Upper lobe of left lung (tissue), 4 donors: ENCODE results near the gene DSTN.

Experiments
- EP300 ChIP-seq, 4 donors: sonication (generic); formaldehyde crosslinking; IDR thresholded peaks; one replicate each; pipeline ENCODE4 v1.5.1; 2017; ENCODE audit warnings: antibody characterized with exemption in 4 of 4, control low read depth in 2 of 4
- POLR2A ChIP-seq, 4 donors: fragments of 450-650 bp; IDR thresholded peaks; one replicate each; pipeline ENCODE4 v1.5.1; 2016 to 2017; ENCODE audit warnings: antibody characterized with exemption in 4 of 4, mild to moderate bottlenecking in 2 of 4
- POLR2AphosphoS5 ChIP-seq, 2 donors: sonication (generic); formaldehyde crosslinking; IDR thresholded peaks; one replicate each; pipeline ENCODE4 v1.5.1; 2017; ENCODE audit warnings: antibody characterized with exemption in 2 of 2
- TF ChIP-seq, protein P1 (sequence below), 6 experiments: fragments of 450-650 bp in 4 of 6; fragments of 200-600 bp in 2 of 6; sonication (generic) in 2 of 6; IDR thresholded peaks; one replicate each; pipeline ENCODE4 v1.5.1; 2016 to 2019; ENCODE audit warnings: antibody characterized with exemption in 6 of 6

DNA sequence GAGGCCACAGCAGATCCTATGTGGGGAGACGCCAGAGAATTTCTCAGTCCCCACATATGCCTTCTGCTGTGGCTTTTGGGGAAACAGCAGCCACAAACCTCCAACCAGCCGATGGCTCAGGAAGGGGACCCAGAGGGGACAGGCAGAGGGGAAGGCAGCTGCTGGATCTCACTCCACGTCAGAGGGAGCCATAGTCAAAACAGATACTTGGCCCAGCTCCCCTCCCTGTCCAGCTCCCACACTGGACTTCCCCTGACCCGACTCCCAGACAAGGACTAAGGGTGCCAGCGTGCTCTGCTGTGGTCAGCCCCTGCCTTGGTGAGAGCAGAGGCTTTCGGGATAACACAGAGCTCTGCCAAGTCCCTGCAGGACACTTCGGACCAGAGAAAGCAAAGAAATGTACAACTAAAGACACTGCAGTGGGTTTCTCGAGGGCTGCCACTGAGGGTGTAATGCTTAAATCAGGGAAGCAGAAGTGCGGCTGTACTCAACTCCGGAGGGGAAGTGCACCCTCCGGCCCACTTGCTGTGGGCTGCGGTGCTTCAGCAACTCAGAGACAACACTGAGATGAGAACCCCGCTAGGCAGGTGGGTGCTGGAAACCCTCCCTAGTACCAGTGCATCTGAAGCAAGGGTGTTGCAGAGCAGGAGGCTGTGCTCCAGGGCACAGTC lies 64.9 kb downstream of the DSTN start:
- TF ChIP-seq, protein P1, sequence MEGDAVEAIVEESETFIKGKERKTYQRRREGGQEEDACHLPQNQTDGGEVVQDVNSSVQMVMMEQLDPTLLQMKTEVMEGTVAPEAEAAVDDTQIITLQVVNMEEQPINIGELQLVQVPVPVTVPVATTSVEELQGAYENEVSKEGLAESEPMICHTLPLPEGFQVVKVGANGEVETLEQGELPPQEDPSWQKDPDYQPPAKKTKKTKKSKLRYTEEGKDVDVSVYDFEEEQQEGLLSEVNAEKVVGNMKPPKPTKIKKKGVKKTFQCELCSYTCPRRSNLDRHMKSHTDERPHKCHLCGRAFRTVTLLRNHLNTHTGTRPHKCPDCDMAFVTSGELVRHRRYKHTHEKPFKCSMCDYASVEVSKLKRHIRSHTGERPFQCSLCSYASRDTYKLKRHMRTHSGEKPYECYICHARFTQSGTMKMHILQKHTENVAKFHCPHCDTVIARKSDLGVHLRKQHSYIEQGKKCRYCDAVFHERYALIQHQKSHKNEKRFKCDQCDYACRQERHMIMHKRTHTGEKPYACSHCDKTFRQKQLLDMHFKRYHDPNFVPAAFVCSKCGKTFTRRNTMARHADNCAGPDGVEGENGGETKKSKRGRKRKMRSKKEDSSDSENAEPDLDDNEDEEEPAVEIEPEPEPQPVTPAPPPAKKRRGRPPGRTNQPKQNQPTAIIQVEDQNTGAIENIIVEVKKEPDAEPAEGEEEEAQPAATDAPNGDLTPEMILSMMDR (IDR thresholded peaks at IDR 0.05) = no peak
- TF ChIP-seq EP300 (IDR thresholded peaks at IDR 0.05) = no peak
- TF ChIP-seq POLR2A (IDR thresholded peaks at IDR 0.05) = no peak
- peak in 1 of 2 donors; percentile 15 for TF ChIP-seq POLR2AphosphoS5 (IDR thresholded peaks at IDR 0.05)
